Measurements from ENCODE around the gene CCDC3. TPM values are rescaled to one million over a fixed set of nuclear protein-coding genes. Genes with fewer than 3 reads are reported as not detected.

CCDC3 gene
- total and polyA plus RNA-seq, 2 of the 8 experiments (the other 6 are each of a cell fraction or from before 2014, with no cell fraction given): 3.4 to 3.7 TPM

DNA sequence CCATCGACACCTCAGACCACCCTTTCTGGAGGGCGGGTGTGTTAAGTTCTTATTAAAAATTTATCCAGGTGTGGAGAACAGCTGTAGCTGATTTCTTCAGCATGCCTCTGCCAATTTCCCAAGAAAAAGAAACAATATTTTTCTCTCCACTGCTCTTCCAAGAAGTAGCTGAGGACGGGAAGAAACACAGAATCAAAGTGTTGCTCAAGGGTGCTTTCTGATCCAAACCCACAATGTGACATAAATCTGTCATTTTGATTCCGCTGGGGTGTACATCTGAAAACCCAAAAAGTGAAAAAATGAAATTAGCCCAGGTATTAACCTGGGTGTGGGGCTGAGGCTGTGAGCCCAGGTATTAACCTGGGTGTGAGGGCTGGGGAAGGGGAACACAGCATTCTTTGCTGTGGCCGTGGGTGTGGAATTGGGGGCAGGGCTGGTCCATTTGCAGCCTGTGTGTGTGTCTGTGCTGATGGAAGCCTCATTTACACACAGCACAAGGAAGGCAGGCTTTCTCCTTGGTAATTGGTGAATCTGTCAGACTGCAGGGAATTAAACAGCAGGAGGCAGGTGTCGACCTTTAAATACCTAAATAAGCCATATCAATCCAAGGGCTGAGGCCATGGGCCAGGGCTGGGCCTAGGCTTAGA is 48.4 kb upstream of the CCDC3 start (continued):
- TF ChIP-seq, protein P1, sequence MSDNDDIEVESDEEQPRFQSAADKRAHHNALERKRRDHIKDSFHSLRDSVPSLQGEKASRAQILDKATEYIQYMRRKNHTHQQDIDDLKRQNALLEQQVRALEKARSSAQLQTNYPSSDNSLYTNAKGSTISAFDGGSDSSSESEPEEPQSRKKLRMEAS (IDR thresholded peaks at IDR 0.05): no peak

Measured in H1 (cell line).